K562 (cell line): Measurements from ENCODE around the gene SLC35B4. TPM values are rescaled to one million over a fixed set of nuclear protein-coding genes. Genes with fewer than 3 reads are reported as not detected.

Source experiments
- CBX1 ChIP-seq: sonication (generic); IDR thresholded peaks from 2 replicates; pipeline ENCODE4 v1.6.1; 2016; ENCODE audit warnings: antibody characterized with exemption, low read depth, mild to moderate bottlenecking
- DNMT1 ChIP-seq: fragments of 450-650 bp; IDR thresholded peaks from 2 replicates; pipeline ENCODE4 v1.6.1; 2016; ENCODE audit warnings: antibody characterized with exemption, mild to moderate bottlenecking
- ELF4 ChIP-seq: fragments of 450-650 bp; formaldehyde crosslinking; IDR thresholded peaks from 2 replicates; pipeline ENCODE4 v1.4.0; 2022; ENCODE audit warnings: missing genetic modification characterization
- EZH2 ChIP-seq: IDR thresholded peaks from 2 replicates; pipeline ENCODE4 v1.6.1; 2012; ENCODE audit warnings: low read depth, mild to moderate bottlenecking, inconsistent platforms, low read length, borderline replicate concordance
- FOXK1 ChIP-seq: sonication (generic); formaldehyde crosslinking; IDR thresholded peaks from 2 replicates; pipeline ENCODE4 v1.8.0; 2022; ENCODE audit warnings: missing genetic modification reagents, mild to moderate bottlenecking, borderline replicate concordance
- HDAC1 ChIP-seq, 2 experiments: fragments of 450-650 bp; IDR thresholded peaks; 2 replicates each; pipeline ENCODE4 v1.6.1; 2016 to 2017; ENCODE audit warnings: inconsistent platforms in 1 of 2, mild to moderate bottlenecking in 1 of 2, moderate library complexity in 1 of 2
- KLF6 ChIP-seq: fragments of 250-450 bp; sonication (Bioruptor Pico); IDR thresholded peaks from 2 replicates; pipeline ENCODE4 v1.4.0; 2020; ENCODE audit warnings: mild to moderate bottlenecking, moderate library complexity, borderline replicate concordance
- MEF2A ChIP-seq: IDR thresholded peaks from 2 replicates; pipeline ENCODE4 v1.6.1; 2011; ENCODE audit warnings: low read depth, mild to moderate bottlenecking, low read length, moderate library complexity; ENCODE audit not compliant: control insufficient read depth
- MTA2 ChIP-seq: fragments of 450-650 bp; IDR thresholded peaks from 2 replicates; pipeline ENCODE4 v1.6.1; 2016; ENCODE audit warnings: low read depth
- TOE1 ChIP-seq, 2 experiments: fragments of 450-650 bp in 1 of 2; sonication (generic) in 1 of 2; formaldehyde crosslinking in 1 of 2; IDR thresholded peaks; 2 replicates each; pipeline versions ENCODE4 v1.7.1 to v1.8.0; 2016 to 2022; ENCODE audit warnings: borderline replicate concordance in 2 of 2, mild to moderate bottlenecking in 2 of 2, antibody characterized with exemption in 1 of 2, inconsistent platforms in 1 of 2, low read depth in 1 of 2, missing genetic modification reagents in 1 of 2, moderate library complexity in 1 of 2
- WHSC1 ChIP-seq: IDR thresholded peaks from one replicate; pipeline ENCODE4 v1.6.1; 2012; ENCODE audit warnings: low read length, control low read depth, inconsistent platforms
- ZBTB8A ChIP-seq: fragments of 450-650 bp; IDR thresholded peaks from 2 replicates; pipeline ENCODE4 v1.6.1; 2018; ENCODE audit warnings: mild to moderate bottlenecking, moderate library complexity; ENCODE audit not compliant: partially characterized antibody
- ZNF212 ChIP-seq: fragments of 450-650 bp; formaldehyde crosslinking; IDR thresholded peaks from 2 replicates; pipeline ENCODE4 v1.4.0; 2020; ENCODE audit warnings: mild to moderate bottlenecking
- polyA plus RNA-seq, 8 experiments: library from polyadenylated mRNA; depleted of rRNA in 4 of 8; stranded (reverse) in 5 of 8; unstranded in 3 of 8; fragments of >200 nt; fragmentation: Nextera tagmentation in 2 of 8; fragmentation: Illumina TruSeq in 1 of 8; extraction: Ambion mirVana in 2 of 8; extraction: Trizol in 1 of 8; gene quantifications; 2 replicates each; pipeline versions ENCODE4 v1.2.1 to v1.2.3, GENCODE V29; 2011 to 2014; ENCODE audit warnings: inconsistent platforms in 1 of 8, missing spikeins in 1 of 8
- total RNA-seq, 7 experiments: library from RNA; depleted of rRNA in 6 of 7; stranded (reverse); fragments of >200 nt in 6 of 7; fragmentation: Illumina TruSeq in 2 of 7; extraction: Trizol in 2 of 7; gene quantifications; 2 replicates each; pipeline versions ENCODE4 v1.2.1 to v1.2.3, GENCODE V29; 2011 to 2021; ENCODE audit warnings: low replicate concordance in 1 of 7
- TF ChIP-seq, protein P1 (sequence below): sonication (generic); formaldehyde crosslinking; IDR thresholded peaks from 2 replicates; pipeline ENCODE4 v1.8.0; 2022; ENCODE audit warnings: mild to moderate bottlenecking, missing genetic modification reagents
- TF ChIP-seq, protein P2 (sequence below): fragments of 250-450 bp; sonication (Bioruptor Pico); IDR thresholded peaks from 2 replicates; pipeline ENCODE4 v1.5.0; 2020; ENCODE audit warnings: mild to moderate bottlenecking

The SLC35B4 gene
- total and polyA plus RNA-seq, 9 of the 15 experiments (the other 6 are each of a cell fraction or from before 2014, with no cell fraction given): 6.1 to 34.9 (median 17.6) TPM

DNA sequence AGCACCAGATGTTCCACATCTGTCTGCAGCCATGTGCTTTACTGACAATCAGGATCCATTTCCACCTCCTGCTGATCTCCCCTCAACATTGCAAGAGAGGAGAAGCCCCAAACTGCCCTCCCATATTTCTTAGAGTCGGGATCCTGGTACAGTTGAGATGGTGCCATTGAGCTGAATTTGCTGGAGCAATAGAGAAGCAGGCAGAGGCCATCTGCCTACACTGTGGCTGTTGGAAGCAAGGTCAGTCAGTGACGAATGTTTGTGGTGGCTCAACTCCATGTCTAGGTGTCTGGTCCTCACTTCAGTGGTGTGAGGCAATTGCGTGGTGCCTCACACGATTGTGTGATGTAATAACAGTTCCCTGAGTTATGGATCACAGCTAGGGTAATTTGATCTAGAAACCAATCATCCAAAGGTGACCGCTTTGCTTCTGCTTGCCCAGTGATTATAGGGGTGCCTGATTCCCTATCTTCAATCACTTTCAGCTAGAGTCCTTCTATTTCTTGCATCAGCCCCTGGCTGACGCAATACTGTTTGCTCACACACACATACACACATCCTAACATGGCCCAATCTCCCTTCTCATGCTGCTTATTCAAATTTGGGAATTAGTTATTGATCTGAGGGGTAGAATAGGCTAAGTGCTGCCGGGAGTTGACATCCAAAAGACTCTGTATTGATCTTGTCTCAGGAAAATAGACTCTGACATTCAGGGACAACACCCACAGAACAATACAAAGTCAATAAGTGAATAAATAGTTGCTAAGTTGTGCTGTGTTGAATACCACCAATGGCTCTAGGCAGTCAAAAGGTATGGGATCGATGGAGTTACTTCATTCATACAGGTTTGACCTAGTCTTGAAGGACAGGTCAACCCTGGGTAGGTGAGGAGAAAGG lies 46.1 kb upstream of the SLC35B4 start (continued):
- TF ChIP-seq TOE1 (IDR thresholded peaks at IDR 0.05; ENCODE audit: borderline replicate concordance) (no peak), TOE1 (CRISPR knock-in tag; IDR thresholded peaks at IDR 0.05; ENCODE audit: borderline replicate concordance, low read depth) (no peak), EZH2 (no peak), FOXK1 (CRISPR knock-in tag) (no peak), DNMT1 (no peak), KLF6 (CRISPR knock-in tag) (peak; percentile 85; the same call in 1 of the 2 replicates), MTA2 (no peak), ZBTB8A (no peak), ELF4 (CRISPR knock-in tag) (no peak), WHSC1 (no peak), MEF2A (no peak), ZNF212 (CRISPR knock-in tag) (no peak), HDAC1 (IDR thresholded peaks at IDR 0.05) (no peak), CBX1 (no peak)
- TF ChIP-seq, protein P1, sequence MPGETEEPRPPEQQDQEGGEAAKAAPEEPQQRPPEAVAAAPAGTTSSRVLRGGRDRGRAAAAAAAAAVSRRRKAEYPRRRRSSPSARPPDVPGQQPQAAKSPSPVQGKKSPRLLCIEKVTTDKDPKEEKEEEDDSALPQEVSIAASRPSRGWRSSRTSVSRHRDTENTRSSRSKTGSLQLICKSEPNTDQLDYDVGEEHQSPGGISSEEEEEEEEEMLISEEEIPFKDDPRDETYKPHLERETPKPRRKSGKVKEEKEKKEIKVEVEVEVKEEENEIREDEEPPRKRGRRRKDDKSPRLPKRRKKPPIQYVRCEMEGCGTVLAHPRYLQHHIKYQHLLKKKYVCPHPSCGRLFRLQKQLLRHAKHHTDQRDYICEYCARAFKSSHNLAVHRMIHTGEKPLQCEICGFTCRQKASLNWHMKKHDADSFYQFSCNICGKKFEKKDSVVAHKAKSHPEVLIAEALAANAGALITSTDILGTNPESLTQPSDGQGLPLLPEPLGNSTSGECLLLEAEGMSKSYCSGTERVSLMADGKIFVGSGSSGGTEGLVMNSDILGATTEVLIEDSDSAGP (CRISPR knock-in tag): no peak
- TF ChIP-seq, protein P2, sequence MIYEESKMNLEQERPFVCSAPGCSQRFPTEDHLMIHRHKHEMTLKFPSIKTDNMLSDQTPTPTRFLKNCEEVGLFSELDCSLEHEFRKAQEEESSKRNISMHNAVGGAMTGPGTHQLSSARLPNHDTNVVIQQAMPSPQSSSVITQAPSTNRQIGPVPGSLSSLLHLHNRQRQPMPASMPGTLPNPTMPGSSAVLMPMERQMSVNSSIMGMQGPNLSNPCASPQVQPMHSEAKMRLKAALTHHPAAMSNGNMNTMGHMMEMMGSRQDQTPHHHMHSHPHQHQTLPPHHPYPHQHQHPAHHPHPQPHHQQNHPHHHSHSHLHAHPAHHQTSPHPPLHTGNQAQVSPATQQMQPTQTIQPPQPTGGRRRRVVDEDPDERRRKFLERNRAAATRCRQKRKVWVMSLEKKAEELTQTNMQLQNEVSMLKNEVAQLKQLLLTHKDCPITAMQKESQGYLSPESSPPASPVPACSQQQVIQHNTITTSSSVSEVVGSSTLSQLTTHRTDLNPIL: no peak
